ENCODE measurements around the gene HNRNPA1.

- no peak for TF ChIP-seq GATA2 (IDR thresholded peaks at IDR 0.05; ENCODE audit: low read depth, low read length)
- TF ChIP-seq GATA3 (IDR thresholded peaks at IDR 0.05; ENCODE audit: low read depth, low read length), result no peak
Observed at GRCh38 chr12:54311051-54311450, 30.5 kb downstream of the HNRNPA1 start.
